Lung microvascular endothelial cell (primary cell): ENCODE results near the gene TET2. TPM values are rescaled to one million over a fixed set of nuclear protein-coding genes. Genes with fewer than 3 reads are reported as not detected.
"Not testable (repeated sequence)": the region's sequence is repeated elsewhere in the genome, so short reads cannot be mapped to it uniquely, and the experiment has no call there.

ENCODE experiments used
- DNase-seq, 2 donors: peaks; one replicate each; pipeline versions ENCODE4 v3.0.0 to v3.0.0-alpha.2; 2010; ENCODE audit warnings: low read depth in 2 of 2
- total RNA-seq: library from RNA; depleted of rRNA; stranded (reverse); fragments of >200 nt; gene quantifications from 2 replicates; pipeline ENCODE4 v1.2.1, GENCODE V29; 2014

TET2 gene
- total RNA-seq, 1 donor from 2014 or later = 6.3 TPM

- DNase-seq = peak in 1 of 2 donors; percentile 8
Observed at GRCh38 chr4:105283501-105283900, 136.8 kb downstream of the TET2 start.

GRCh38 chr4:105288121-105288520 is 141.4 kb downstream of the TET2 start:
- DNase-seq = no peak

GRCh38 chr4:105291925-105292324 is 145.2 kb downstream of the TET2 start:
- DNase-seq = no peak

GRCh38 chr4:105293360-105293759 is 146.7 kb downstream of the TET2 start:
- DNase-seq = no peak

- no peak for DNase-seq
Observed at GRCh38 chr4:105296672-105297071, 150.0 kb downstream of the TET2 start.

GRCh38 chr4:105299027-105299426 is 152.4 kb downstream of the TET2 start:
- not testable (repeated sequence) for DNase-seq

GRCh38 chr4:105304085-105304484 is 157.4 kb downstream of the TET2 start:
- no peak for DNase-seq

GRCh38 chr4:105305019-105305836 is 158.6 kb downstream of the TET2 start:
- no peak for DNase-seq

- DNase-seq = no peak
Observed at GRCh38 chr4:105306158-105306781, 159.6 kb downstream of the TET2 start.

- no peak for DNase-seq
Observed at GRCh38 chr4:105306820-105307219, 160.1 kb downstream of the TET2 start.

GRCh38 chr4:105318486-105318885 is 171.8 kb downstream of the TET2 start:
- no peak for DNase-seq

- DNase-seq = no peak
Observed at GRCh38 chr4:105327222-105327621, 180.5 kb downstream of the TET2 start.

GRCh38 chr4:105327956-105328355 is 181.3 kb downstream of the TET2 start:
- DNase-seq = no peak

- DNase-seq = no peak
Observed at GRCh38 chr4:105329081-105329480, 182.4 kb downstream of the TET2 start.
